GM12801 (cell line): Measurements from ENCODE around the gene PAPSS1.

ENCODE experiments used
- CTCF ChIP-seq: IDR thresholded peaks from one replicate; pipeline ENCODE4 v1.5.1; 2011; ENCODE audit warnings: control low read depth; ENCODE audit not compliant: insufficient read length; ENCODE audit errors: extremely low read depth

The PAPSS1 gene

GRCh38 chr4:107603430-107603829, 116.6 kb downstream of the PAPSS1 start:
- TF ChIP-seq CTCF: no peak

GRCh38 chr4:107600983-107601382, 119.1 kb downstream of the PAPSS1 start:
- TF ChIP-seq CTCF: no peak

GRCh38 chr4:107600436-107600835, 119.6 kb downstream of the PAPSS1 start:
- TF ChIP-seq CTCF: no peak

GRCh38 chr4:107599841-107600240, 120.2 kb downstream of the PAPSS1 start:
- no peak for TF ChIP-seq CTCF

- TF ChIP-seq CTCF: no peak
Measured at GRCh38 chr4:107593230-107593629, 126.8 kb downstream of the PAPSS1 start.

- no peak for TF ChIP-seq CTCF
Measured at GRCh38 chr4:107592519-107592918, 127.5 kb downstream of the PAPSS1 start.

- no peak for TF ChIP-seq CTCF
Measured at GRCh38 chr4:107589269-107589668, 130.8 kb downstream of the PAPSS1 start.

- no peak for TF ChIP-seq CTCF
Measured at GRCh38 chr4:107586371-107586770, 133.7 kb downstream of the PAPSS1 start.
